ENCODE results near the gene C1QTNF6.

The C1QTNF6 gene

DNA sequence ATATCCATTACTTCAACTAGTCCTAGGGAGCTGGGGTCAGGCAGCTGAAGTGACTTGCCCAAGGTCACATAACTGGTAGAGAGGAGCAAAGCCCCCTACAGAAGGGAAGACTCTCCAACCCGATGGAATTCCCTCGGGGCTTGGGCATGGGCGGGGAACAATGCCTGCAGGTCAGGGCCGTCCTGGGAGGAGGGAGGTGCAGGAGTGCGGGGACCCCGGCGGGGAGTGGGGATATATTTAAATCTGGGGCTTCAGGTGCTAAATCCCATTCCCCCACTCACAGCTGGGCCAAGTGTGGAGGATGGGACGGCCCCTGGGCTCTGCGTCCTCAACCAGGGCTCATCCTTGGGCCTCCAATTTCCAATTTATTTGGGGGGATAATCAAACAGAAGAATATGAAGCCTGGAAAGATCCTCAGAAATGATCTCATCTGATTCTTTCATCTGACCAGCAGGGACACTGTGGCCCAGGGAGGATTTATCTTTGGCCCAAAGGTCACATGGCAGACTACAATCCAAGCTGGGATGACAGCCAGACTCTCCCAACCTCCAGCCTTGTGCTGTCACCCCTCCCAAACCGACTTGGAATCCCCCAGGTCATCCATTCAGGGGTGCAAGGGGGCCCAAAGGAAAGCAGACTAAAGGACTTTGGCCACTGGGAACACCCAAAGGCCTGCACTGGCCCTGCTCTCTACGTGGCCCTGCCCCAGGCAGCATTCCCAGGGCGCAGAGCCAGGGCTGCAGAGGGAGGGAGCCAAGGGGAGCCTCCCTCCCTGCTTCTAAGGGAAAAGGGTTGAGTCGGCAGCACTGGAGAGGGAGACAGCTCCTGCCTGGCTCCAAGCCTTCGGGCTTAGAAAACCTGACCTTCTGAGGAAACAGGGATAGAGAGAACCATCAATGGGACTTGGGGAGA lies 8.7 kb upstream of the C1QTNF6 start:
- in situ Hi-C loops (cut with MboI; ENCODE audit: low sequenced_read_pairs, unreplicated experiment), result loop anchor here (10.0 kb wide), 1 partner anchor 112 kb away; no protein-coding TSS in a partner anchor
- DNase-seq (ENCODE audit: low spot score), result no peak

DNA sequence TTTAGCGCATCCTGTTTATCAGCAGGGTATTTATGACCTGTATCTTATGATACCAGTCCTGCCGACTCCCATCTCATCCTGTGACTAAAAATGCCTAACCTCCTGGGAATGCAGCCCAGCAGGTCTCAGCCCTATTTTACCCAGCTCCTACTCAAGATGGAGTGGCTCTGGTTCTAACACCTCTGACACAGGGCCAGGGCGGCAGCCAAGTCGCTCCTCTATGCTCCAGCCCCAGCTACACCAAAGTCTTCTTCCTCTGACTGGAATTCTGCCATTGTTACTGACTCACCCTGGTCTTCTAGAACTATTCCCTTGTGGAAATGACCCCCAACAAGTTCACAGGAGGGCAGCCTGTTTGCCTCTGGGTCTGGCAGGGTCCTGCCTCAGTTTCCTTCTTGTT lies 7.9 kb upstream of the C1QTNF6 start:
- no peak for DNase-seq (ENCODE audit: low spot score)
- TF ChIP-seq, protein P1, sequence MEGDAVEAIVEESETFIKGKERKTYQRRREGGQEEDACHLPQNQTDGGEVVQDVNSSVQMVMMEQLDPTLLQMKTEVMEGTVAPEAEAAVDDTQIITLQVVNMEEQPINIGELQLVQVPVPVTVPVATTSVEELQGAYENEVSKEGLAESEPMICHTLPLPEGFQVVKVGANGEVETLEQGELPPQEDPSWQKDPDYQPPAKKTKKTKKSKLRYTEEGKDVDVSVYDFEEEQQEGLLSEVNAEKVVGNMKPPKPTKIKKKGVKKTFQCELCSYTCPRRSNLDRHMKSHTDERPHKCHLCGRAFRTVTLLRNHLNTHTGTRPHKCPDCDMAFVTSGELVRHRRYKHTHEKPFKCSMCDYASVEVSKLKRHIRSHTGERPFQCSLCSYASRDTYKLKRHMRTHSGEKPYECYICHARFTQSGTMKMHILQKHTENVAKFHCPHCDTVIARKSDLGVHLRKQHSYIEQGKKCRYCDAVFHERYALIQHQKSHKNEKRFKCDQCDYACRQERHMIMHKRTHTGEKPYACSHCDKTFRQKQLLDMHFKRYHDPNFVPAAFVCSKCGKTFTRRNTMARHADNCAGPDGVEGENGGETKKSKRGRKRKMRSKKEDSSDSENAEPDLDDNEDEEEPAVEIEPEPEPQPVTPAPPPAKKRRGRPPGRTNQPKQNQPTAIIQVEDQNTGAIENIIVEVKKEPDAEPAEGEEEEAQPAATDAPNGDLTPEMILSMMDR (IDR thresholded peaks at IDR 0.05; ENCODE audit: borderline replicate concordance, control extremely low read depth, extremely low read depth, insufficient read depth, missing control alignments), result no peak
- in situ Hi-C loops (cut with MboI; ENCODE audit: low sequenced_read_pairs, unreplicated experiment), result loop anchor here (10.0 kb wide), 1 partner anchor 111 kb away; no protein-coding TSS in a partner anchor

More for the DNA sequence above, 8.7 kb upstream of the C1QTNF6 start:
- TF ChIP-seq, protein P1 (IDR thresholded peaks at IDR 0.05; ENCODE audit: borderline replicate concordance, control extremely low read depth, extremely low read depth, insufficient read depth, missing control alignments), result no peak

DNA sequence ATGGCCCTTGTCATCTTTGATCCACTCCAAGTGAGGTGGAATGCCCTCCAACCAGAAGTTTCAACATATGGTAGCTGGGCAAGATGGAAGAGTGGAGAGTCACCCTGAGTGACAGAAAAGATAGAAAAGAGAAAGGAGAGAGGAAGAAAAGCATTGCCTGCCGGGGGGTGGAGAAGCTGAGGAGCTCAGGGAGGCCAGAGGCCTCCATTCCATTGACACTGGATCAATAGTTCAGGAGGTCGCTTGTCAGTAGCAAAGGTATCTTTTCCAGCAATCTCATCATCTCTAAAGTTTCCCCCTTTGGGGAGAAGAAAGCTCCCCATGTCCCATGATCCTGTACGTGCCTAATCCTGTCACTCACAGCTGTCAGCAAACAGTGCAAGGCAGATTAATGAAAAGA lies 6.7 kb upstream of the C1QTNF6 start:
- DNase-seq (ENCODE audit: low spot score), result no peak
- in situ Hi-C loops (cut with MboI; ENCODE audit: low sequenced_read_pairs, unreplicated experiment), result loop anchor here (10.0 kb wide), 1 partner anchor 110 kb away; no protein-coding TSS in a partner anchor
- TF ChIP-seq, protein P1 (IDR thresholded peaks at IDR 0.05; ENCODE audit: borderline replicate concordance, control extremely low read depth, extremely low read depth, insufficient read depth, missing control alignments), result no peak

DNA sequence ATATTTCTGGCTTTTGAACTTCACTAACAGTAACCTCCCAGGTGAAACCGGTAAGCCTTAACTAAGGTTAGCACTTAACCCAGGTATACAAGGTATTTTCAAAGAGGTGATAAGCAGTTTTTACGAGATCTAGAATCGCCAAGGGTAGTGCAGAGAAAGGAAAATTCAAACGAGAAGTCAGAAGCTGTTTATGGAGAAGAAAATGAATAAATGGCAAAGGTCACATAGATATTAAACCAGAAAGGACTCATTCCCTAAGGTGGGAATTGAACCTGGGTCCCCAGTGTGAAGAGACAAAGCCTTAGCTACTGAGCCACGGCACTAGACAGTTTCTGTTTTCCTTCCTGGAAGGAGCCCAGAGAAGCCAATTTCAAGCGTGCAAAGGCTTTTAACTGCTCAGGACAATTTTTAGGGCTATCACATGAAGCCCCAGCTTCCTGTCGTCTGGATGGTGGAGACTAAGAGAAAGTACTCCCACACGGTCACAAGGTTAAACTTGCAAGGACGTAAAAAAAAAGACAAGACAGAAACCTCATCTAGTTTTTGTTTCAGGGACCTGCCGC lies 5.7 kb upstream of the C1QTNF6 start:
- in situ Hi-C loops (cut with MboI; ENCODE audit: low sequenced_read_pairs, unreplicated experiment), result loop anchor here (10.0 kb wide), 1 partner anchor 109 kb away; no protein-coding TSS in a partner anchor
- peak; percentile 62 for DNase-seq (ENCODE audit: low spot score)
- TF ChIP-seq, protein P1 (IDR thresholded peaks at IDR 0.05; ENCODE audit: borderline replicate concordance, control extremely low read depth, extremely low read depth, insufficient read depth, missing control alignments), result no peak

DNA sequence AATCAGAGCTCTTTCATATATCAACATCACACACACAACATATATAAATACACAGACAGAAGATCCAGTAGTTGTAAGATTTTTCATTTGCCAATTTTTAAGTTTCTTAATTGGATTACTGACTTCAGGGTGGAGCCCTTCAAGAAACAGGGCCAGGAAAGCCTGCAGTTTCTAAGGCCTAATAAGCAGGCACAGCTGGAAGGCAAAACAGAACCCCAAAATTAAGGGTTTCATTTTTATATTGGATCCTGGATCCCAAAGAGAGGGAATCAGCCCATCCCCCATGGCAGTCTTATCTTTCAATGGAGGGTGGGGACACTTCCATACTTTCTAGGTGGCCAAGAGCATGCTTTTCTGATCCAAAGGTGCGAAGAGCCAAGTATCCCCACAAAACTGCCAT lies 4.7 kb upstream of the C1QTNF6 start:
- DNase-seq (ENCODE audit: low spot score), result no peak
- in situ Hi-C loops (cut with MboI; ENCODE audit: low sequenced_read_pairs, unreplicated experiment), result loop anchor here (10.0 kb wide), 1 partner anchor 108 kb away; no protein-coding TSS in a partner anchor

DNA sequence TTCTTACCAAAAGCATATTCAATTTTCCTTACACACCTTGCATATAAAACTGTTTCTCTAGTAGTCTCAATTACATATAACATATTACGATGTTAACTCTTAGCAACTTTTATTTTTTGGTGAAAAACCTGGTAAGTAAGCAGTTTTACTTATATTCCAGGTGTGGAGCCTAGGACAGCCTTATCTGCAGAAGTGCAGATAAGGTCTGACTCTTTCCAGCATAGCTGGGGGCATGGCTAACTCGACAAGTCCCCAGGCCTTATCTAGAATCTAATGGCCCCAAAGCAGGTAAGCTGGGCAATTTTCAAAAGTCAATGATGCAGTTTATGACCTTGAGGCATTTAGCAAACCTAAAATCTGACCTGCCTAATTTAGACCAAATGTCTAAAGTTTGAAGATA lies 4.2 kb upstream of the C1QTNF6 start:
- no peak for DNase-seq (ENCODE audit: low spot score)
- in situ Hi-C loops (cut with MboI; ENCODE audit: low sequenced_read_pairs, unreplicated experiment), result loop anchor here (10.0 kb wide), 1 partner anchor 107 kb away; no protein-coding TSS in a partner anchor
- TF ChIP-seq, protein P1 (IDR thresholded peaks at IDR 0.05; ENCODE audit: borderline replicate concordance, control extremely low read depth, extremely low read depth, insufficient read depth, missing control alignments), result no peak

More for the DNA sequence above, 4.7 kb upstream of the C1QTNF6 start:
- TF ChIP-seq, protein P1 (IDR thresholded peaks at IDR 0.05; ENCODE audit: borderline replicate concordance, control extremely low read depth, extremely low read depth, insufficient read depth, missing control alignments), result no peak
